Osteoblast (primary cell): ENCODE data around the gene TESK2. TPM values are rescaled to one million over a fixed set of nuclear protein-coding genes. Genes with fewer than 3 reads are reported as not detected.

Experiments used
- DNase-seq: peaks from one replicate; pipeline ENCODE4 v3.0.0; 2011; ENCODE audit warnings: low spot score, mixed read lengths; ENCODE audit not compliant: insufficient read length; ENCODE audit errors: missing footprints
- H2AFZ ChIP-seq: 2 replicates; pipeline ENCODE4 v1.6.0; 2011; ENCODE audit warnings: mild to moderate bottlenecking, low read length
- H3K27ac ChIP-seq: 2 replicates; pipeline ENCODE4 v1.5.1; 2011; ENCODE audit warnings: mild to moderate bottlenecking, low read depth, low read length, moderate library complexity
- H3K27me3 ChIP-seq: 2 replicates; pipeline ENCODE4 v1.6.0; 2012; ENCODE audit warnings: mild to moderate bottlenecking, control low read depth, inconsistent platforms, low read length, moderate library complexity; ENCODE audit not compliant: insufficient read depth
- H3K36me3 ChIP-seq: 2 replicates; pipeline ENCODE4 v1.5.1; 2011; ENCODE audit warnings: mild to moderate bottlenecking, low read length, control low read depth, moderate library complexity; ENCODE audit not compliant: insufficient read depth
- H3K4me1 ChIP-seq: 2 replicates; pipeline ENCODE4 v1.5.1; 2011; ENCODE audit warnings: mild to moderate bottlenecking, low read length, control low read depth, moderate library complexity; ENCODE audit not compliant: insufficient read depth
- H3K4me2 ChIP-seq: 2 replicates; pipeline ENCODE4 v1.6.0; 2011; ENCODE audit warnings: mild to moderate bottlenecking, low read length; ENCODE audit not compliant: insufficient read depth
- H3K4me3 ChIP-seq: fragments of 200-600 bp; sonication (generic); 3 replicates; pipeline ENCODE4 v1.5.1; 2012; ENCODE audit warnings: mild to moderate bottlenecking, low read length, inconsistent platforms; ENCODE audit not compliant: insufficient read depth
- H3K79me2 ChIP-seq: 2 replicates; pipeline ENCODE4 v1.6.0; 2012; ENCODE audit warnings: mild to moderate bottlenecking, low read length, control low read depth, inconsistent platforms; ENCODE audit not compliant: insufficient read depth
- H3K9me3 ChIP-seq: 2 replicates; pipeline ENCODE4 v1.5.1; 2011; ENCODE audit warnings: low read depth, low read length, control low read depth
- H4K20me1 ChIP-seq: 2 replicates; pipeline ENCODE4 v1.6.0; 2012; ENCODE audit warnings: mild to moderate bottlenecking, low read length, control low read depth; ENCODE audit not compliant: insufficient read depth
- total RNA-seq: library from RNA; depleted of rRNA; stranded (reverse); fragments of >200 nt; gene quantifications from 2 replicates; pipeline ENCODE4 v1.2.3, GENCODE V29; 2012
- TF ChIP-seq, protein P1 (sequence below): IDR thresholded peaks from 2 replicates; pipeline ENCODE4 v1.5.1; 2011; ENCODE audit warnings: mild to moderate bottlenecking, low read depth, low read length, moderate library complexity; ENCODE audit errors: extremely low read depth

Gene TESK2
- total RNA-seq, 1 donor: 5.4 TPM

DNA sequence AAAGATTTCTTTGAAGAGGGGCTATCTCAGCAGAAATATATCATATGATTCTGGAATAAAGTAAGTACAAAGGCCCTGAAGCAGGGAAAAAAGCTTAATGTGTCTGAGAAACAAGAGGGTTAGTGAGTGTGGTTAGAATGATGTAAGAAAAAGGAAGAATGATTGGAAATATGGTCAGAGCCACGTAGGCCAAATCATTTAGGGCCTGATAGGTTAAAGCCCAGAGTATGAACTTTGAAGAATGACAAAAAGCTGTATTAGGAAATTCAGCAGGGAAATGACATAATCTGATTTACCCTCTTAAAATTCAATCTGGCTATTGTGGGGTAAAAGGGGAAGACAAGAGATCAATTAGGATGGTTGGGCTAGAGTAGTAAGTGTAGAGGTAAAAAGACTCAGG, 81.7 kb downstream of the TESK2 start:
- H3K4me1 ChIP-seq: no peaks in the 10 kb centered on the region
- no peak for DNase-seq
- H3K79me2 ChIP-seq: no peaks in the 10 kb centered on the region

DNA sequence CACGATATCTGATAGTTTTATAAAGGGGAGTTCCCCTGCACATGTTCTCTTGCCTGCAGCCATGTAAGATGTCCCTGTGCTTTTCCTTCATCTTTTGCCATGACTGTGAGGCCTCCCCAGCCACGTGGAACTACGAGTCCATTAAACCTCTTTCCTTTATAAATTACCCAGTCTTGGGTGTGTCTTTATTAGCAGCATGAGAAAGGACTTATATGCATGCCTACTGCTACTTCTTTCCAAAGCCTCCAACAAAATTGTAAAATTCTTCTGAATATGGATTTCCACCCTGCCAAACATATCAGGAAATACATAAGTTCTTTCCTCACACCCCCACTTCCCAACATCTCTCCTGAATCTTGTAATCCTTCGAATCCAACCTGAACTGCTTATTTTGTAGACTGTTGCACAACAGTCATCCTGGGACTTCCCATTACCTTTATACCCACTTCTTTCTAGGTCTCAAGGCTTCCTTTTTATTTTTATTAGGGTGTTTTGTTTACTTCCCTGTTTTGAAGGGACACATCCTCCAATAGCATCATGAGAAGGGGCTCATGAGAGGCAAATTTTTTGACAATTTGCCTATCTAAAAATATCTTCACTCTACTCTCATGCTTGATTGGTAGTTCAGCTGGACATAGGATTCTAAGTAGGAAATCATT, 83.2 kb downstream of the TESK2 start:
- no peak for DNase-seq
- no peaks in the 10 kb centered on the region for H3K4me1 ChIP-seq

More for the DNA sequence above, 81.7 kb downstream of the TESK2 start:
- no peak overlapping the region for H3K4me2 ChIP-seq
- no peaks in the 10 kb centered on the region for H3K9me3 ChIP-seq
- H3K4me3 ChIP-seq: no peak overlapping the region
- no peak overlapping the region for H3K27ac ChIP-seq
- no peaks in the 10 kb centered on the region for H3K27me3 ChIP-seq
- H4K20me1 ChIP-seq: no peaks in the 10 kb centered on the region
- no peaks in the 10 kb centered on the region for H3K36me3 ChIP-seq
- no peak overlapping the region for H2AFZ ChIP-seq
- TF ChIP-seq, protein P1, sequence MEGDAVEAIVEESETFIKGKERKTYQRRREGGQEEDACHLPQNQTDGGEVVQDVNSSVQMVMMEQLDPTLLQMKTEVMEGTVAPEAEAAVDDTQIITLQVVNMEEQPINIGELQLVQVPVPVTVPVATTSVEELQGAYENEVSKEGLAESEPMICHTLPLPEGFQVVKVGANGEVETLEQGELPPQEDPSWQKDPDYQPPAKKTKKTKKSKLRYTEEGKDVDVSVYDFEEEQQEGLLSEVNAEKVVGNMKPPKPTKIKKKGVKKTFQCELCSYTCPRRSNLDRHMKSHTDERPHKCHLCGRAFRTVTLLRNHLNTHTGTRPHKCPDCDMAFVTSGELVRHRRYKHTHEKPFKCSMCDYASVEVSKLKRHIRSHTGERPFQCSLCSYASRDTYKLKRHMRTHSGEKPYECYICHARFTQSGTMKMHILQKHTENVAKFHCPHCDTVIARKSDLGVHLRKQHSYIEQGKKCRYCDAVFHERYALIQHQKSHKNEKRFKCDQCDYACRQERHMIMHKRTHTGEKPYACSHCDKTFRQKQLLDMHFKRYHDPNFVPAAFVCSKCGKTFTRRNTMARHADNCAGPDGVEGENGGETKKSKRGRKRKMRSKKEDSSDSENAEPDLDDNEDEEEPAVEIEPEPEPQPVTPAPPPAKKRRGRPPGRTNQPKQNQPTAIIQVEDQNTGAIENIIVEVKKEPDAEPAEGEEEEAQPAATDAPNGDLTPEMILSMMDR: no peak

DNA sequence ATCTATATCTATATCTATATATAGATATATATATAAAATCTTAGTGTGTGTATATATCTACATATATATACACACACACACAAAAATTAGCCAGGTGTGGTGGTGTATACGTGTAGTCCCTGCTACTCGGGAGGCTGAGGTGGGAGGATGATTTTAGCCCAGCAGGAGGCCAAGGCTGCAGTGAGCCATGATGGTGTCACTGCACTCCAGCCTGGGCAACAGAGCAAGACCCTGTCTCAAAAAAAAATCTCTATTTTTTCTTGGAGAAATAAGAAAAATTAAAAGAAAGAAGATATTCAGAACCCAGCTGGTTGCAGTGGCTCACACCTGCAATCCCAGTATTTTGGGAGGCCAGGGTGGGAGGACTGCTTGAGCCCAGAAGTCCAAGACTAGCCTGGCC, 85.3 kb downstream of the TESK2 start:
- Histone ChIP-seq H4K20me1 (no peaks in the 10 kb centered on the region), H3K4me2 (no peak overlapping the region), H2AFZ (no peak overlapping the region), H3K4me3 (no peak overlapping the region), H3K36me3 (no peaks in the 10 kb centered on the region), H3K27me3 (no peaks in the 10 kb centered on the region), H3K79me2 (no peaks in the 10 kb centered on the region), H3K9me3 (no peaks in the 10 kb centered on the region), H3K27ac (no peak overlapping the region), H3K4me1 (no peaks in the 10 kb centered on the region)
- no peak for DNase-seq
- TF ChIP-seq, protein P1: no peak

More for the DNA sequence above, 83.2 kb downstream of the TESK2 start:
- no peaks in the 10 kb centered on the region for H3K27me3 ChIP-seq
- no peak overlapping the region for H3K4me2 ChIP-seq
- no peak overlapping the region for H3K27ac ChIP-seq
- H2AFZ ChIP-seq: no peak overlapping the region
- H3K4me3 ChIP-seq: no peak overlapping the region
- no peaks in the 10 kb centered on the region for H4K20me1 ChIP-seq
- TF ChIP-seq, protein P1: no peak
- no peaks in the 10 kb centered on the region for H3K9me3 ChIP-seq
- no peaks in the 10 kb centered on the region for H3K79me2 ChIP-seq
- H3K36me3 ChIP-seq: no peaks in the 10 kb centered on the region

DNA sequence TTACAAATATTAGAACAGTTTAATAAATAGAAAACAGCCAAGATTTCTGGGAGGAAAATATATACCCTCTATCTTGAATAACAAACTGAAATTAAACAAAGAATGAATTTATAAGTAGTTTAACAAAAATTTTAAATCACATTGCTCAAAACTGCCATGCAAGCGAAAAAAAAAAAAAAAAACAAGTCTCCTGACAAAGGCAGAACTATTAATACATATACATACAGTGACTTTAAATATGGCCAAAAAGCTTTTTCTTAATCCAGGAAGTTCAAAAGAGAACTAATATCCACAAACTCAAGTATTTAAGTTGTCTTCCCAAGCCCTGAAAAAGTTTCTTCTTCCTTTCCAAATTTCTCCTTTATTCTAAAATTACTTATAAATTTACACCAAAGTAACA, 87.2 kb downstream of the TESK2 start:
- no peaks in the 10 kb centered on the region for H3K4me1 ChIP-seq
- H3K36me3 ChIP-seq: no peaks in the 10 kb centered on the region
- H4K20me1 ChIP-seq: no peaks in the 10 kb centered on the region
- H3K4me3 ChIP-seq: no peak overlapping the region
- TF ChIP-seq, protein P1: no peak
- no peak overlapping the region for H2AFZ ChIP-seq
- no peaks in the 10 kb centered on the region for H3K9me3 ChIP-seq
- no peak overlapping the region for H3K4me2 ChIP-seq
- H3K27me3 ChIP-seq: no peaks in the 10 kb centered on the region
- no peaks in the 10 kb centered on the region for H3K79me2 ChIP-seq
- DNase-seq: no peak
- no peak overlapping the region for H3K27ac ChIP-seq
